ENCODE measurements around the gene TRPV4.

GRCh38 chr12:109798691-109799090 lies 34.5 kb downstream of the TRPV4 start:
- TF ChIP-seq CTCF (conservative IDR thresholded peaks at IDR 0.05), result no peak
- no peak for TF ChIP-seq EZH2 (IDR thresholded peaks at IDR 0.05; ENCODE audit: low read depth)

Data from PC-9 (cell line).